Transverse colon (tissue), 4 donors: ENCODE data around the gene TBC1D21. TPM values are rescaled to one million over a fixed set of nuclear protein-coding genes. Genes with fewer than 3 reads are reported as not detected.

Experiments used
- DNase-seq: peaks from one replicate; pipeline ENCODE4 v3.0.0-alpha.2; 2019
- H3K27ac ChIP-seq, 4 donors: fragments of 200-600 bp; sonication (generic); 2 replicates each; pipeline ENCODE4 v1.5.1; 2016 to 2018; ENCODE audit warnings: inconsistent platforms in 4 of 4
- H3K27me3 ChIP-seq: fragments of 200-600 bp; sonication (generic); 2 replicates; pipeline ENCODE4 v1.5.1; 2017; ENCODE audit warnings: inconsistent platforms
- H3K36me3 ChIP-seq, 4 donors: fragments of 200-600 bp; sonication (generic); 2 replicates each; pipeline ENCODE4 v1.5.1; 2017 to 2019; ENCODE audit warnings: inconsistent platforms in 4 of 4
- H3K4me1 ChIP-seq, 4 donors: fragments of 200-600 bp; sonication (generic); 2 replicates each; pipeline ENCODE4 v1.5.1; 2017 to 2020; ENCODE audit warnings: inconsistent platforms in 4 of 4
- H3K4me3 ChIP-seq, 4 donors: fragments of 200-600 bp; sonication (generic); 1 replicate in 1 of 4; 2 replicates in 3 of 4; pipeline versions ENCODE4 v1.5.1 to v1.6.1; 2017 to 2019; ENCODE audit warnings: inconsistent platforms in 4 of 4
- H3K9me3 ChIP-seq, 2 donors: fragments of 200-600 bp; sonication (generic); 2 replicates each; pipeline ENCODE4 v1.5.1; 2017 to 2019; ENCODE audit warnings: inconsistent platforms in 2 of 2
- EP300 ChIP-seq: sonication (generic); formaldehyde crosslinking; IDR thresholded peaks from one replicate; pipeline ENCODE4 v1.6.1; 2017; ENCODE audit warnings: antibody characterized with exemption, low read depth
- POLR2A ChIP-seq: fragments of 450-650 bp; IDR thresholded peaks from one replicate; pipeline ENCODE4 v1.6.1; 2016; ENCODE audit warnings: antibody characterized with exemption, mild to moderate bottlenecking, moderate library complexity
- POLR2AphosphoS5 ChIP-seq, 3 donors: sonication (generic); formaldehyde crosslinking; IDR thresholded peaks; one replicate each; pipeline ENCODE4 v1.6.1; 2016; ENCODE audit warnings: antibody characterized with exemption in 3 of 3
- WGBS, 2 donors: methylation state at CpG; one replicate each; pipeline ENCODE4 v1.1.5; 2018; ENCODE audit warnings: low coverage in 1 of 2; 5-methylcytosine and 5-hydroxymethylcytosine counted together
- in situ Hi-C, 4 donors: fragments of 200-750 bp; cut with MboI; loops; one replicate each; pipeline versions ENCODE4 v1.15.0 to v1.15.1; 2017; ENCODE audit warnings: low sequenced_read_pairs in 3 of 4, low pct_ligation_motif_present in 1 of 4, low pct_unique_long_range_greater_than_20kb in 1 of 4
- intact Hi-C: fragments of 100-400 bp; cut with DNase I; formaldehyde crosslinking; loops from one replicate; pipeline ENCODE4 v1.15.1; 2023; ENCODE audit warnings: low total_unique reads
- total RNA-seq, 4 donors: library from RNA; depleted of rRNA; stranded (reverse); fragments of >200 nt; gene quantifications; one replicate each; pipeline ENCODE4 v1.1.0, GENCODE V29; 2016
- TF ChIP-seq, protein P1 (sequence below), 5 experiments: fragments of 200-600 bp in 3 of 5; fragments of 450-650 bp in 2 of 5; sonication (generic) in 3 of 5; IDR thresholded peaks; 1 replicate in 2 of 5; 2 replicates in 3 of 5; pipeline ENCODE4 v1.5.1; 2016 to 2017; ENCODE audit warnings: antibody characterized with exemption in 5 of 5, inconsistent platforms in 3 of 5, mild to moderate bottlenecking in 2 of 5, moderate library complexity in 1 of 5

Gene TBC1D21
- total RNA-seq, 4 donors from 2014 or later: not detected

DNA sequence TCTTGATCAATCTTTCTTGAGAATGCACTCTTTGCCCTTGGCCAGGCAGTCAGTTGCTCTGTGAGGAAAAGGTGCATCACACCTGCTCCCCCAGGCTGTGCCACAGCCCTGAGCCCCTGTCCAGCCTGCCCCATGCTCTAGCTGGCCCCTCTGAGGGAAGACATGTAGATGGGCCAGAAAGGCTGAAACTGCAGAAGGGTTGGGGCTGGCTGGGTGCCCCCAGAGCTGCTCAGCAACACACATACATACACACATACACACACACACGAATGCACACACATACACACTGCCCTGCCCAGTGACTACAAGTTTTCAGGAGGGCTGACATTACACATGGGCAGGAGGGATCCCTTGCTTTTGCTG is 16.4 kb downstream of the TBC1D21 start:
- H3K4me1 ChIP-seq: no peaks in the 10 kb centered on the region
- H3K27ac ChIP-seq: no peak overlapping the region
- in situ Hi-C loops (no loop called here), intact Hi-C loops (no loop called here)
- 33% methylated on average over 1 of the region's 1 CpG; no CpG with 5 or more reads in 1 of the 2 donors for WGBS, 2 donors
- H3K4me3 ChIP-seq: no peak overlapping the region
- H3K9me3 ChIP-seq: no peaks in the 10 kb centered on the region
- H3K36me3 ChIP-seq: no peaks in the 10 kb centered on the region
- DNase-seq: no peak
- H3K27me3 ChIP-seq: no peaks in the 10 kb centered on the region
- TF ChIP-seq, protein P1, sequence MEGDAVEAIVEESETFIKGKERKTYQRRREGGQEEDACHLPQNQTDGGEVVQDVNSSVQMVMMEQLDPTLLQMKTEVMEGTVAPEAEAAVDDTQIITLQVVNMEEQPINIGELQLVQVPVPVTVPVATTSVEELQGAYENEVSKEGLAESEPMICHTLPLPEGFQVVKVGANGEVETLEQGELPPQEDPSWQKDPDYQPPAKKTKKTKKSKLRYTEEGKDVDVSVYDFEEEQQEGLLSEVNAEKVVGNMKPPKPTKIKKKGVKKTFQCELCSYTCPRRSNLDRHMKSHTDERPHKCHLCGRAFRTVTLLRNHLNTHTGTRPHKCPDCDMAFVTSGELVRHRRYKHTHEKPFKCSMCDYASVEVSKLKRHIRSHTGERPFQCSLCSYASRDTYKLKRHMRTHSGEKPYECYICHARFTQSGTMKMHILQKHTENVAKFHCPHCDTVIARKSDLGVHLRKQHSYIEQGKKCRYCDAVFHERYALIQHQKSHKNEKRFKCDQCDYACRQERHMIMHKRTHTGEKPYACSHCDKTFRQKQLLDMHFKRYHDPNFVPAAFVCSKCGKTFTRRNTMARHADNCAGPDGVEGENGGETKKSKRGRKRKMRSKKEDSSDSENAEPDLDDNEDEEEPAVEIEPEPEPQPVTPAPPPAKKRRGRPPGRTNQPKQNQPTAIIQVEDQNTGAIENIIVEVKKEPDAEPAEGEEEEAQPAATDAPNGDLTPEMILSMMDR (IDR thresholded peaks at IDR 0.05): no peak
- TF ChIP-seq EP300: no peak
- no peak for TF ChIP-seq POLR2AphosphoS5 (IDR thresholded peaks at IDR 0.05)
- TF ChIP-seq POLR2A: no peak

DNA sequence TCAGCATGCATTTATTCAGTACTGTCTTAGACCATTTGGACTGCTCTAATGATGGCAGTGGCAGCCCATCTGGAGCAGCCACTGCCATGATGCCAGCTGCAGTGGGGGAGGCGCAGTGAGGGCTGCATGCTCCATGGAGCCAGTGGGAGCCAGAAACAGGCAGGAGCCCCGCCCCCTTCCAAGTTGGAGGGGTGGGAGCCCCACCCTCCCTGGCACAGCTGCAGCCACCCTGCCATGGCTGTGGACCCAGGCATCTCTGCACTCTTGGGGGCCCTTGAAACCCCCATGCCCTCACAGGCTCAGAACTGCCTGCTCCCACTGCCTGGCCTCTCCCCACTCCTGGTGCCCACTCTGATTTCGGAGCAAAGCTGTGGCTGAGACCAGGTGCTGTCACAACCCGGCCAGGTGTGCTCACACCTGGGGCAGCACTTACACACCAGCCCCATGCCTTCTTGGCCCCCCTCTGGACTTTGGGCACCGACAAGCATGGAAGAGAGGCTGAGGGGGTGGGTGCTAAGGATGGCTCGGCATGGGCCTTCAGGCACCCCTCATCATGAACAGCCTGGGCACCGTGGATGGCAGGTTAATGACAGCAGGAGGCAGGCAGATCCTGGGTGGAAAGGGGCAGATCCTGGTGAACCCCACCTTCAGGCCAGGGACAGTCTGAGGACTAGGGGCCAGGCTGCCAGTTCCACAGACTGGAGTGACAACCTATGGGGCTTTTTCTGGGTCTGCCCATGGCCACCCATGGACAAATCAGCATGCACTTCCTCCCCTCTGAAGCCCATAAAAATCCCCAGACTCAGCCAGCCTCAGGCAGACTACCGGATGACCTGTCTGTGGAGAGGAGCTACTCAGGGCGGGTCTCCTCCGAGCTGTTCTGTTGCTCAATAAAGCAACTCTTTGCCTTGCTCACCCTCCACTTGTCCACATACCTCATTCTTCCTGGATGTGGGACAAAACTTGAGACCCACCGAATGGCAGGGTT is 18.3 kb downstream of the TBC1D21 start:
- in situ Hi-C loops (no loop called here), intact Hi-C loops (no loop called here)
- Histone ChIP-seq H3K4me1 (no peaks in the 10 kb centered on the region), H3K27ac (no peak overlapping the region), H3K4me3 (no peak overlapping the region), H3K9me3 (no peaks in the 10 kb centered on the region), H3K27me3 (no peaks in the 10 kb centered on the region), H3K36me3 (no peaks in the 10 kb centered on the region)
- WGBS, 2 donors: 76% methylated on average over 9 of the region's 11 CpGs; no CpG with 5 or more reads in 1 of the 2 donors
- TF ChIP-seq, protein P1 (IDR thresholded peaks at IDR 0.05): no peak
- TF ChIP-seq POLR2AphosphoS5 (IDR thresholded peaks at IDR 0.05) (no peak), EP300 (no peak), POLR2A (no peak)
- DNase-seq: no peak

DNA sequence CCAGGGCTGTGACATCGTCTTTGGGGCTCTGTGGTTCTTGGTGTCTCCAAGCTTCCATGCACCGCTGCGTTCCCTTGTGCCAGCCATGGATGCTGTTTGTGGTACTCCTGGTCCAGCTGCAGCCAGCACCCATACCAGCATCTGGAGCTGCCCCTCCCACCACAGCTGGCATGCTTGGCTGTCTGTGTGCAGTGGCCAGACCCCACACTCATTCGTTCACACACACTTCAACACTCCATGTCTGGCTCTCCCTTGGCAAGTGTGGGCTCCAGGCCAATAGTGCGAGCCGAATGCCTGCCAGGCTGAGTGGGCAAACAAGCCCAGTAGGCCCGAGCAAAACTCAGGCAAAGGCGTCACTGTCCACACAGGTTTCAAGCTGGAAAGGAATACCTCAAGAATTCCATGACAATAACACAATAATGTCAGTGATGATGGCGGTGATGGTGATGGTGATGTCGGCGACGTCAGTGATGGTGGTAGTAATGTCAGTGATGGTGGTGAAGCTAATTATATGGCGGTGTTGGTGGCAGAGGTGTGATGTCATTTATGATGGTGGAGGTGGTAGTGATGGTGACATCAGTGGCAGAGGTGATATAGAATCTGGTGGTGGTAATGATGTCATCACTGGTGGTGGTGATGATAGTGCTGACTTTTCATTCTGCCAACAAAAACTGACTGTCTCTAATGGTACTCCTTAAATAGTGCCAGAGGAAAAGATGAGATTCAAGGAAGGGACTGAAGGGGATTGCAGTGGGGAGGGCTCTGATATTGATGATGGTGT is 19.3 kb downstream of the TBC1D21 start:
- no peak for DNase-seq
- Histone ChIP-seq H3K4me3 (no peak overlapping the region), H3K9me3 (no peaks in the 10 kb centered on the region), H3K27me3 (no peaks in the 10 kb centered on the region), H3K4me1 (no peaks in the 10 kb centered on the region), H3K36me3 (no peaks in the 10 kb centered on the region), H3K27ac (no peak overlapping the region)
- in situ Hi-C loops (no loop called here), intact Hi-C loops (no loop called here)
- WGBS, 2 donors: 82 to 86% methylated on average over 9 to 13 of the region's 13 CpGs
- TF ChIP-seq, protein P1 (IDR thresholded peaks at IDR 0.05): no peak
- no peak for TF ChIP-seq POLR2A
- TF ChIP-seq EP300: no peak
- TF ChIP-seq POLR2AphosphoS5 (IDR thresholded peaks at IDR 0.05): no peak

DNA sequence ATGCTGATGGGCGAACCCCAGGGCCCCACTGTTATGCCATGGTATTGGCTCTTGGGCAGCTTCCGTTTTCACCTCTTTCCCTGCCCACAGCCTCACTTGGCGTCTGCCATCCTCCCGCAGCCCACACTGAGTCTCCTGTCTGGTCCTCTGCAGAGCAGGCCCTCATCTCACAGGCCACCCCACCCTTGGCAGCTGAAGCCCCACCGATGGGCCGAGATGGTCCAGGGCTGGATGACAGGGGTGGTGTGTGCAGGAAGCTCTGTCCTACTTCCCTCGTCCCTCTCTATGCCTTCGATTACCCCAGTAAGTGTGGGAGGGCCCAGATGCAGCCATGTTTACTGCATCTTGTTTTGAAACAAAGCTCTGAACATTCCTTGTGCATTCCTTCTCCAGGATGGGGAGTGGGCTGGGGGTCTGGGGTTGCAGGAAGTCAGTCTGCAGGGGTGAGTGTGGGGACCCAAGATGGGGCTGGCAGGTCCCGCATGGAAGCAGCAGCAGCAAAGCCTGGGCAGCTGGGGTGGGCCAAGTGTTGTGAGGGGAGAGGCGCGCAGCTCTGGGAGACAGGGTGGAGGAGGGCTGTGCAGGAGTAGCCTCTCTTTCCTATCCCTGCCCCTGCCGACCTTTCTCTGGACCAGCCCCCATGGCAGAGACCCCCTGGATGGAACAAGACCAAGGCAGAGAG is 20.9 kb downstream of the TBC1D21 start:
- H3K4me3 ChIP-seq: no peak overlapping the region
- intact Hi-C loops (no loop called here), in situ Hi-C loops (no loop called here)
- H3K27me3 ChIP-seq: no peaks in the 10 kb centered on the region
- H3K4me1 ChIP-seq: no peaks in the 10 kb centered on the region
- H3K9me3 ChIP-seq: no peaks in the 10 kb centered on the region
- no peaks in the 10 kb centered on the region for H3K36me3 ChIP-seq
- TF ChIP-seq POLR2A: no peak
- TF ChIP-seq POLR2AphosphoS5 (IDR thresholded peaks at IDR 0.05): no peak
- TF ChIP-seq EP300: no peak
- TF ChIP-seq, protein P1 (IDR thresholded peaks at IDR 0.05): no peak
- H3K27ac ChIP-seq: no peak overlapping the region
- 80% methylated on average over 12 of the region's 12 CpGs; no CpG with 5 or more reads in 1 of the 2 donors for WGBS, 2 donors
- DNase-seq: no peak
